Ishikawa (cell line): Measurements from ENCODE around the gene WIPF2.

Source experiments
- CEBPB ChIP-seq: IDR thresholded peaks from 2 replicates; pipeline ENCODE4 v1.6.1; 2012
- CREB1 ChIP-seq: IDR thresholded peaks from 2 replicates; pipeline ENCODE4 v1.6.1; 2012; ENCODE audit warnings: low read depth
- EGR1 ChIP-seq: IDR thresholded peaks from 2 replicates; pipeline ENCODE4 v1.6.1; 2012
- EP300 ChIP-seq: IDR thresholded peaks from 2 replicates; pipeline ENCODE4 v1.6.1; 2012; ENCODE audit warnings: borderline replicate concordance
- FOXM1 ChIP-seq: IDR thresholded peaks from 2 replicates; pipeline ENCODE4 v1.6.1; 2012; ENCODE audit warnings: low read depth, borderline replicate concordance
- MAX ChIP-seq: IDR thresholded peaks from 2 replicates; pipeline ENCODE4 v1.6.1; 2012
- NFIC ChIP-seq: IDR thresholded peaks from 2 replicates; pipeline ENCODE4 v1.6.1; 2012
- RAD21 ChIP-seq: IDR thresholded peaks from 2 replicates; pipeline ENCODE4 v1.6.1; 2012; ENCODE audit warnings: low read depth
- REST ChIP-seq: IDR thresholded peaks from 2 replicates; pipeline ENCODE4 v1.6.1; 2012; ENCODE audit warnings: low read depth, mild to moderate bottlenecking
- TAF1 ChIP-seq: IDR thresholded peaks from 2 replicates; pipeline ENCODE4 v1.6.1; 2012; ENCODE audit warnings: low read depth, mild to moderate bottlenecking
- TCF12 ChIP-seq: IDR thresholded peaks from 2 replicates; pipeline ENCODE4 v1.6.1; 2012; ENCODE audit warnings: low read depth
- TEAD4 ChIP-seq: IDR thresholded peaks from 2 replicates; pipeline ENCODE4 v1.6.1; 2012
- USF1 ChIP-seq: IDR thresholded peaks from 2 replicates; pipeline ENCODE4 v1.6.1; 2012
- YY1 ChIP-seq: IDR thresholded peaks from 2 replicates; pipeline ENCODE4 v1.6.1; 2012; ENCODE audit warnings: low read depth
- ZBTB7A ChIP-seq: IDR thresholded peaks from 2 replicates; pipeline ENCODE4 v1.6.1; 2012; ENCODE audit warnings: low read depth

Gene WIPF2

GRCh38 chr17:40244255-40244654, 25.2 kb downstream of the WIPF2 start:
- TF ChIP-seq ZBTB7A: no peak
- TF ChIP-seq MAX: no peak
- TF ChIP-seq RAD21: no peak
- no peak for TF ChIP-seq CEBPB
- no peak for TF ChIP-seq YY1
- no peak for TF ChIP-seq TEAD4
- no peak for TF ChIP-seq NFIC

- TF ChIP-seq CREB1 (no peak), MAX (no peak), CEBPB (peak; percentile 6; the same call in 1 of the 2 replicates), ZBTB7A (no peak)
These were observed 28.9 kb downstream of the WIPF2 start for GRCh38 chr17:40247926-40248495.

- TF ChIP-seq NFIC (no peak), USF1 (no peak), EP300 (no peak), YY1 (no peak), CEBPB (no peak), ZBTB7A (no peak), FOXM1 (no peak), TCF12 (no peak), REST (no peak), TEAD4 (no peak), TAF1 (no peak), MAX (no peak), EGR1 (no peak), CREB1 (no peak), RAD21 (no peak)
These were observed 29.4 kb downstream of the WIPF2 start for GRCh38 chr17:40248507-40248906.

- no peak for TF ChIP-seq EGR1
- peak; percentile 26; the same call in 1 of the 2 replicates for TF ChIP-seq NFIC
These were observed 32.5 kb downstream of the WIPF2 start for GRCh38 chr17:40251576-40251975.

GRCh38 chr17:40253565-40253964, 34.5 kb downstream of the WIPF2 start:
- TF ChIP-seq ZBTB7A (no peak), EGR1 (no peak), CEBPB (no peak), MAX (no peak), YY1 (no peak), FOXM1 (no peak), TEAD4 (no peak), REST (no peak), USF1 (no peak), TAF1 (no peak), NFIC (no peak), CREB1 (no peak), TCF12 (no peak)

GRCh38 chr17:40259505-40259904, 40.4 kb downstream of the WIPF2 start:
- no peak for TF ChIP-seq NFIC
- TF ChIP-seq CEBPB: no peak
- no peak for TF ChIP-seq MAX
- TF ChIP-seq REST: no peak
- TF ChIP-seq ZBTB7A: no peak
- TF ChIP-seq YY1: no peak
- no peak for TF ChIP-seq USF1
- no peak for TF ChIP-seq TCF12
- no peak for TF ChIP-seq CREB1
- TF ChIP-seq EGR1: no peak
- TF ChIP-seq TEAD4: no peak
- TF ChIP-seq TAF1: no peak
- TF ChIP-seq EP300: no peak
- TF ChIP-seq RAD21: no peak
- no peak for TF ChIP-seq FOXM1
